ENCODE measurements around the gene TRPC3.
A peak's percentile ranks its signal among the peaks of the same experiment; 100 is the strongest.

The TRPC3 gene

DNA sequence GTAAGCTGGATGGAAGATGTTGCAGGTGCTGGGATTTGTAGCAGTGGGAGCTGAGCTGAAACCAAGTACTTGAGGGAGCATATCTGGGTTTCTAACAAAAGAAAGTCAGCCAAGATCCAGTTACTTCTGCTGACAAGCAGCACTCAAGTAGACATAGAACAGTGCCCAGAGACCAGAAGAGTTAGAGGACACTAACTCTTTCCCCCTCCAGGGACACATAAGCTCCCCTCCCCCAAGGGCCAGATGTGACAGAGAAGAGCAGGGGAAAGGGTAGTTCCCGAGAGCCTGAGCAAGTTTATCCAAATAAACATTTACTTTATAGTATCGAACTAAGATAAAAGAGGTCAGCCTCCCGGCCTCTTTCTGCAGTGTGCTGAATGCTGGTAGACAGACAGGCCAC is 12.2 kb downstream of the TRPC3 start:
- H2AFZ ChIP-seq (ENCODE audit: low read depth, low read length) = no peak overlapping the region
- H2AK5ac ChIP-seq (ENCODE audit: low read length, severe bottlenecking) = no peak overlapping the region
- no peak overlapping the region for H2BK5ac ChIP-seq (ENCODE audit: low read depth, low read length, poor library complexity, severe bottlenecking)
- no peak overlapping the region for H3K27ac ChIP-seq (ENCODE audit: low read length, poor library complexity, severe bottlenecking)
- H3K4me3 ChIP-seq (ENCODE audit: insufficient read depth in 1 of 2, low read depth in 1 of 2, low read length in 2 of 2) = no peak overlapping the region
- no peak overlapping the region for H3K23ac ChIP-seq (ENCODE audit: low read length in 2 of 2)
- H3K4ac ChIP-seq (ENCODE audit: low read depth in 1 of 2, low read length in 2 of 2) = no peak overlapping the region
- H2BK12ac ChIP-seq (ENCODE audit: low read length in 2 of 2) = peak overlapping the region in 1 of 2 experiments; percentile 12
- no peaks in the 10 kb centered on the region for H3K79me1 ChIP-seq (replicated peaks; ENCODE audit: low read length, poor library complexity, severe bottlenecking)
- H3K27me3 ChIP-seq (ENCODE audit: control insufficient read depth in 1 of 2, insufficient read depth in 1 of 2, low read length in 2 of 2) = peaks cover 0 to 20% of the 10 kb centered on the region in 2 experiments
- H3K4me1 ChIP-seq (ENCODE audit: control insufficient read depth, insufficient read depth, low read depth, low read length) = peaks cover under 1% of the 10 kb centered on the region
- no peak overlapping the region for H3K4me2 ChIP-seq (ENCODE audit: low read length, poor library complexity, severe bottlenecking)
- H4K91ac ChIP-seq (ENCODE audit: low read length) = no peak overlapping the region
- H3K9me3 ChIP-seq (ENCODE audit: control insufficient read depth, low read length) = no peaks in the 10 kb centered on the region
- WGBS = 6% methylated on average over 2 of the region's 3 CpGs
- H2BK15ac ChIP-seq (ENCODE audit: low read depth, poor library complexity, severe bottlenecking) = no peak overlapping the region
- DNase-seq = peak; percentile 69
- no peak overlapping the region for H3K9ac ChIP-seq (ENCODE audit: low read length)
- no peak overlapping the region for H2BK120ac ChIP-seq (ENCODE audit: low read depth, low read length)
- H4K8ac ChIP-seq (ENCODE audit: low read length) = no peak overlapping the region
- H3K14ac ChIP-seq (ENCODE audit: low read length in 2 of 2) = no peak overlapping the region
- H3K36me3 ChIP-seq (ENCODE audit: control insufficient read depth in 1 of 2, insufficient read depth in 2 of 2, low read depth in 1 of 2, low read length in 2 of 2) = no peaks in the 10 kb centered on the region
- H3K18ac ChIP-seq (ENCODE audit: low read depth in 1 of 2, low read length in 2 of 2) = no peak overlapping the region

DNA sequence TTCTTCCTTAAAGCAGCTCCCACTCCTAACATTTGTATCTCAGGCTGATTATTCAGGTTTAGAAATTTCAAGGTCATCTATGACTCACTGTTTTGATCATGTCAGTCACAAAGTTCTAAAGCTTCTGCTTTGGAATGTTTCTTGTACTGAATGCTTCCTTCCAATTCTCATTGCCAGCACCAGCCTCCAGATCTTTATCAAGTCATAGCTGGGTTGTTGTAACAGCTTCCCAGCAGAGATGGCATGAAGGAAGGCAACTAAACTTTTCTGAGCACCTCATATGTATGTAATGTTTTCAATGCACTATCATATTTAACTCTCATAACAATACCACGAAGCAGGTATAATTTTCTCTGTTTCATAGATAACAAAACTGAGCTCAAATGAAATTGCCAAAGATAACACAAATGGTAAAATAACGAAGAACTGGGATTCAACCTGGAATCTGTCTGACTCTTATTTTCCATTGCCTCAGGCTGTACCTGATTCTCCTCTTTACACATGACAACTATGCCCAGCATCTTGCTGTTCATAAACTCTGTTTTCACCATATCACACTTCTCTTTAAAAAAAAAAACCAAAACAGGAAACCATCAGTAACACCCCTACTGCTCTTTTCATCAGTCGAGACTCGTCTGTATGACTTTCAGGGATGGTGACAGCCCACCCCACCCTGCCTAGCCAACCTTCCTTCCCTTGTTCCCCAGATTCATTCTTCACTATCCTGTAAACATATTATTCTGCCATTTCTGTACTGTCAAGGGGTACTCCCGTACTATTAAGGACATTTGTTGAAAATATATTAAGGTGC is 13.4 kb downstream of the TRPC3 start:
- Histone ChIP-seq H2AK5ac (ENCODE audit: low read length, severe bottlenecking) (no peak overlapping the region), H2BK12ac (ENCODE audit: low read length in 2 of 2) (no peak overlapping the region), H3K27ac (ENCODE audit: low read length, poor library complexity, severe bottlenecking) (no peak overlapping the region), H3K14ac (ENCODE audit: low read length in 2 of 2) (no peak overlapping the region), H3K9me3 (ENCODE audit: control insufficient read depth, low read length) (no peaks in the 10 kb centered on the region), H3K4me1 (ENCODE audit: control insufficient read depth, insufficient read depth, low read depth, low read length) (peaks cover 3% of the 10 kb centered on the region), H3K9ac (ENCODE audit: low read length) (no peak overlapping the region), H4K8ac (ENCODE audit: low read length) (no peak overlapping the region), H4K91ac (ENCODE audit: low read length) (no peak overlapping the region), H3K4me3 (ENCODE audit: insufficient read depth in 1 of 2, low read depth in 1 of 2, low read length in 2 of 2) (no peak overlapping the region), H3K23ac (ENCODE audit: low read length in 2 of 2) (no peak overlapping the region), H3K27me3 (ENCODE audit: control insufficient read depth in 1 of 2, insufficient read depth in 1 of 2, low read length in 2 of 2) (peaks cover 0 to 20% of the 10 kb centered on the region in 2 experiments), H2BK15ac (ENCODE audit: low read depth, poor library complexity, severe bottlenecking) (no peak overlapping the region), H3K18ac (ENCODE audit: low read depth in 1 of 2, low read length in 2 of 2) (no peak overlapping the region), H2BK5ac (ENCODE audit: low read depth, low read length, poor library complexity, severe bottlenecking) (no peak overlapping the region), H3K79me1 (replicated peaks; ENCODE audit: low read length, poor library complexity, severe bottlenecking) (no peaks in the 10 kb centered on the region), H2BK120ac (ENCODE audit: low read depth, low read length) (no peak overlapping the region), H3K4ac (ENCODE audit: low read depth in 1 of 2, low read length in 2 of 2) (no peak overlapping the region), H3K36me3 (ENCODE audit: control insufficient read depth in 1 of 2, insufficient read depth in 2 of 2, low read depth in 1 of 2, low read length in 2 of 2) (no peaks in the 10 kb centered on the region), H2AFZ (ENCODE audit: low read depth, low read length) (no peak overlapping the region), H3K4me2 (ENCODE audit: low read length, poor library complexity, severe bottlenecking) (no peak overlapping the region)
- peak; percentile 15 for DNase-seq
- 76% methylated on average over 4 of the region's 5 CpGs for WGBS

DNA sequence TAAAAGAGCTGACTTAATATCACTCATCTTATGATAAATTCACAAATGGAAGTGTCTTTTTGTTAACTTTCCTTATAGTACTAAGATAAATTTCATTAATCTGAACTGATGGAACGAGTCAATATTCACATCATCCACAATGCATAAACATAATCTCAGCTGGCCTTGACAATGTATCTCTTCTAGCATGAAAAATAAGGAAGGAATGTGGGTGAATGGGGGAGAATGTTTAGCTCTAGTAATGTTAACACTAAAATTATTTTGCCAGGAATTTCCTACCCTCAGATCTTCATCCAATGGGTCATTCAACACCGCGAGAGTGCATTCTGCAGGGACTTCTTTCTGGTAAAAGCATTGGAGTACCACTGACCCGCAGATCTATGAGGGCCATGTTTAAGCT is 15.8 kb downstream of the TRPC3 start:
- H2AK5ac ChIP-seq (ENCODE audit: low read length, severe bottlenecking) = no peak overlapping the region
- 65% methylated on average over 3 of the region's 4 CpGs for whole genome bisulfite sequencing
- H2BK5ac ChIP-seq (ENCODE audit: low read depth, low read length, poor library complexity, severe bottlenecking) = no peak overlapping the region
- H3K4ac ChIP-seq (ENCODE audit: low read depth in 1 of 2, low read length in 2 of 2) = no peak overlapping the region
- H3K36me3 ChIP-seq (ENCODE audit: control insufficient read depth in 1 of 2, insufficient read depth in 2 of 2, low read depth in 1 of 2, low read length in 2 of 2) = peaks cover 0 to 4% of the 10 kb centered on the region in 2 experiments
- H3K4me1 ChIP-seq (ENCODE audit: control insufficient read depth, insufficient read depth, low read depth, low read length) = peaks cover 5% of the 10 kb centered on the region
- no peak overlapping the region for H2BK15ac ChIP-seq (ENCODE audit: low read depth, poor library complexity, severe bottlenecking)
- no peak overlapping the region for H4K91ac ChIP-seq (ENCODE audit: low read length)
- H3K9ac ChIP-seq (ENCODE audit: low read length) = no peak overlapping the region
- no peak for DNase-seq
- H3K14ac ChIP-seq (ENCODE audit: low read length in 2 of 2) = no peak overlapping the region
- no peak overlapping the region for H3K18ac ChIP-seq (ENCODE audit: low read depth in 1 of 2, low read length in 2 of 2)
- H3K9me3 ChIP-seq (ENCODE audit: control insufficient read depth, low read length) = no peaks in the 10 kb centered on the region
- H3K4me2 ChIP-seq (ENCODE audit: low read length, poor library complexity, severe bottlenecking) = no peak overlapping the region
- peaks cover 0 to 12% of the 10 kb centered on the region in 2 experiments for H3K27me3 ChIP-seq (ENCODE audit: control insufficient read depth in 1 of 2, insufficient read depth in 1 of 2, low read length in 2 of 2)
- no peak overlapping the region for H3K27ac ChIP-seq (ENCODE audit: low read length, poor library complexity, severe bottlenecking)
- no peak overlapping the region for H2AFZ ChIP-seq (ENCODE audit: low read depth, low read length)
- no peak overlapping the region for H4K8ac ChIP-seq (ENCODE audit: low read length)
- H3K4me3 ChIP-seq (ENCODE audit: insufficient read depth in 1 of 2, low read depth in 1 of 2, low read length in 2 of 2) = no peak overlapping the region
- H3K79me1 ChIP-seq (replicated peaks; ENCODE audit: low read length, poor library complexity, severe bottlenecking) = no peaks in the 10 kb centered on the region
- no peak overlapping the region for H2BK120ac ChIP-seq (ENCODE audit: low read depth, low read length)
- H2BK12ac ChIP-seq (ENCODE audit: low read length in 2 of 2) = no peak overlapping the region
- no peak overlapping the region for H3K23ac ChIP-seq (ENCODE audit: low read length in 2 of 2)

DNA sequence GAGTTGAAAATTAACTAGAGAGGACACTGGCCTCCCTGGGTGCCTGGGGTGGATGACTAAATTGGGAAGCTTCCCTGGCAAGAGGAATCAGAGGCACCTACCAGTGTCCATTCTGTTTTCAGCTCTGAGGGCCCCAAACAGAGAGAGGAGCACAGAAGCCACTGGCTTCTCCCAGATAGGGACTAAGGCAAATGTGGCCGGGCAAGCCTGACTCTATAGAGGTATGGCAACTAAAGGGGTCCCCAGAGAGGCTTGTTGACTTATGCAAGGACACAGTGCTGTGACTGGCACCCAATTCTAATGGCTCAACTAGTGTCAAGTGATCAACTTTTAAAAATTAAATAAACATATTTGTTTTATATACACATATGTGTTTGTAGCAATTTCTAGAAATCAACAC is 17.2 kb downstream of the TRPC3 start:
- Histone ChIP-seq H4K8ac (ENCODE audit: low read length) (no peak overlapping the region), H2AFZ (ENCODE audit: low read depth, low read length) (no peak overlapping the region), H3K18ac (ENCODE audit: low read depth in 1 of 2, low read length in 2 of 2) (no peak overlapping the region), H4K91ac (ENCODE audit: low read length) (no peak overlapping the region), H3K9ac (ENCODE audit: low read length) (no peak overlapping the region), H3K4me2 (ENCODE audit: low read length, poor library complexity, severe bottlenecking) (peak overlapping the region; percentile 20), H3K4me1 (ENCODE audit: control insufficient read depth, insufficient read depth, low read depth, low read length) (peaks cover 5% of the 10 kb centered on the region), H3K79me1 (replicated peaks; ENCODE audit: low read length, poor library complexity, severe bottlenecking) (no peaks in the 10 kb centered on the region), H3K36me3 (ENCODE audit: control insufficient read depth in 1 of 2, insufficient read depth in 2 of 2, low read depth in 1 of 2, low read length in 2 of 2) (peaks cover 0 to 4% of the 10 kb centered on the region in 2 experiments), H3K4me3 (ENCODE audit: insufficient read depth in 1 of 2, low read depth in 1 of 2, low read length in 2 of 2) (no peak overlapping the region), H3K14ac (ENCODE audit: low read length in 2 of 2) (no peak overlapping the region), H2BK120ac (ENCODE audit: low read depth, low read length) (no peak overlapping the region), H2BK15ac (ENCODE audit: low read depth, poor library complexity, severe bottlenecking) (no peak overlapping the region), H3K27me3 (ENCODE audit: control insufficient read depth in 1 of 2, insufficient read depth in 1 of 2, low read length in 2 of 2) (no peaks in the 10 kb centered on the region), H2AK5ac (ENCODE audit: low read length, severe bottlenecking) (no peak overlapping the region), H2BK5ac (ENCODE audit: low read depth, low read length, poor library complexity, severe bottlenecking) (no peak overlapping the region), H2BK12ac (ENCODE audit: low read length in 2 of 2) (no peak overlapping the region), H3K27ac (ENCODE audit: low read length, poor library complexity, severe bottlenecking) (no peak overlapping the region), H3K9me3 (ENCODE audit: control insufficient read depth, low read length) (no peaks in the 10 kb centered on the region), H3K4ac (ENCODE audit: low read depth in 1 of 2, low read length in 2 of 2) (no peak overlapping the region), H3K23ac (ENCODE audit: low read length in 2 of 2) (no peak overlapping the region)
- DNase-seq = no peak
- 64% methylated on average over 1 of the region's 1 CpG for WGBS

Data from mesenchymal stem cell (in vitro differentiated cells and primary cell).